ENCODE measurements around the gene CTSL.

DNA sequence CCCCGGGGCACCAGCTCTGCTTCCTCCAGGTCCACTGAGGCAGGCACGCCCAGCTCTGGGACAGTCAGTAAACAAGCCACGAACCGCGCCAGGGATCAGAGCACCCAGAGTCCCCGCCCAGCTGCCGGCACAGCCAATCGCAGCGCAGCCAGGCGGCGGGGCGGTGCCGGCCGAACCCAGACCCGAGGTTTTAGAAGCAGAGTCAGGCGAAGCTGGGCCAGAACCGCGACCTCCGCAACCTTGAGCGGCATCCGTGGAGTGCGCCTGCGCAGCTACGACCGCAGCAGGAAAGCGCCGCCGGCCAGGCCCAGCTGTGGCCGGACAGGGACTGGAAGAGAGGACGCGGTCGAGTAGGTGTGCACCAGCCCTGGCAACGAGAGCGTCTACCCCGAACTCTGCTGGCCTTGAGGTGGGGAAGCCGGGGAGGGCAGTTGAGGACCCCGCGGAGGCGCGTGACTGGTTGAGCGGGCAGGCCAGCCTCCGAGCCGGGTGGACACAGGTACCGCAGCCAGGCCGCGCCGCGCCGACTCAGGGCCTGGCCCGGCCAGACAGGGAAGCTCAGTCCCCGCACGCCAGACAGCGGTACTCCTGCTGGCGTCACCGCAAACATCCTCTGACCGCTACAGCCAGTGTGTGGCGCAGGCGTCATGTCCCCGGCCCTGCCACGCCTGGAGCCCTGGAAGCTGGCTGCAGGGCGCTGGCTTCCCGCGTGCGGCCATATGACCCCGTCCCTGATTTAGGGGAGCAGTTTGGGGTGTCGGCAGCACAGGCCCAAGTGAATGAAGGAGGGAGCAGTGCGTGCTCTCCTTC lies at the start of gene CTSL:
- TF ChIP-seq, protein P1, sequence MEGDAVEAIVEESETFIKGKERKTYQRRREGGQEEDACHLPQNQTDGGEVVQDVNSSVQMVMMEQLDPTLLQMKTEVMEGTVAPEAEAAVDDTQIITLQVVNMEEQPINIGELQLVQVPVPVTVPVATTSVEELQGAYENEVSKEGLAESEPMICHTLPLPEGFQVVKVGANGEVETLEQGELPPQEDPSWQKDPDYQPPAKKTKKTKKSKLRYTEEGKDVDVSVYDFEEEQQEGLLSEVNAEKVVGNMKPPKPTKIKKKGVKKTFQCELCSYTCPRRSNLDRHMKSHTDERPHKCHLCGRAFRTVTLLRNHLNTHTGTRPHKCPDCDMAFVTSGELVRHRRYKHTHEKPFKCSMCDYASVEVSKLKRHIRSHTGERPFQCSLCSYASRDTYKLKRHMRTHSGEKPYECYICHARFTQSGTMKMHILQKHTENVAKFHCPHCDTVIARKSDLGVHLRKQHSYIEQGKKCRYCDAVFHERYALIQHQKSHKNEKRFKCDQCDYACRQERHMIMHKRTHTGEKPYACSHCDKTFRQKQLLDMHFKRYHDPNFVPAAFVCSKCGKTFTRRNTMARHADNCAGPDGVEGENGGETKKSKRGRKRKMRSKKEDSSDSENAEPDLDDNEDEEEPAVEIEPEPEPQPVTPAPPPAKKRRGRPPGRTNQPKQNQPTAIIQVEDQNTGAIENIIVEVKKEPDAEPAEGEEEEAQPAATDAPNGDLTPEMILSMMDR (IDR thresholded peaks at IDR 0.05; ENCODE audit: borderline replicate concordance, extremely low read depth, low read length, poor library complexity, severe bottlenecking): no peak
- no peak for TF ChIP-seq EZH2 (IDR thresholded peaks at IDR 0.05; ENCODE audit: borderline replicate concordance, low read depth, low read length, severe bottlenecking)

All from DND-41 (cell line).